HG02870 (cell line): ENCODE results near the gene JOSD2.
"Not testable (repeated sequence)": the region's sequence is repeated elsewhere in the genome, so short reads cannot be mapped to it uniquely, and the experiment has no call there.

Experiments used
- ATAC-seq: cut with Tn5 transposase; IDR thresholded peaks from one replicate; pipeline ENCODE4 v1.9.1; 2021; ENCODE audit warnings: mild to moderate bottlenecking, moderate library complexity; ENCODE audit not compliant: unreplicated experiment

The JOSD2 gene

GRCh38 chr19:50478901-50479715 lies 31.9 kb downstream of the JOSD2 start:
- no peak for ATAC-seq

- ATAC-seq = no peak
Measured at GRCh38 chr19:50477751-50478515, 33.1 kb downstream of the JOSD2 start.

- no peak for ATAC-seq
Measured at GRCh38 chr19:50476907-50477238, 34.1 kb downstream of the JOSD2 start.

- ATAC-seq = peak; percentile 82
Measured at GRCh38 chr19:50476224-50476906, 34.6 kb downstream of the JOSD2 start, which contains the start of the genes EMC10 and GARIN5A. EMC10 (plus strand) TSS chr19:50476507; CDS start chr19:50476545, 38 bp downstream. GARIN5A (minus strand) TSS chr19:50476848; CDS start chr19:50476388, 460 bp downstream.

- ATAC-seq = no peak
Measured at GRCh38 chr19:50475736-50476223, 35.2 kb downstream of the JOSD2 start.

- no peak for ATAC-seq
Measured at GRCh38 chr19:50475101-50475568, 35.9 kb downstream of the JOSD2 start.

- ATAC-seq = not testable (repeated sequence)
Measured at GRCh38 chr19:50473336-50473735, 37.7 kb downstream of the JOSD2 start.

GRCh38 chr19:50468818-50469217 lies 42.2 kb downstream of the JOSD2 start:
- ATAC-seq = no peak

GRCh38 chr19:50467566-50467965 lies 43.4 kb downstream of the JOSD2 start:
- no peak for ATAC-seq

- no peak for ATAC-seq
Measured at GRCh38 chr19:50466706-50467039, 44.3 kb downstream of the JOSD2 start.

GRCh38 chr19:50465986-50466705 lies 44.8 kb downstream of the JOSD2 start:
- no peak for ATAC-seq

GRCh38 chr19:50465000-50465399 lies 46.0 kb downstream of the JOSD2 start:
- ATAC-seq = no peak

GRCh38 chr19:50464348-50464747 lies 46.6 kb downstream of the JOSD2 start:
- no peak for ATAC-seq

GRCh38 chr19:50462970-50463369 lies 48.0 kb downstream of the JOSD2 start:
- ATAC-seq = no peak

- no peak for ATAC-seq
Measured at GRCh38 chr19:50461066-50461875, 49.7 kb downstream of the JOSD2 start.

GRCh38 chr19:50460161-50460765 lies 50.7 kb downstream of the JOSD2 start:
- no peak for ATAC-seq

- no peak for ATAC-seq
Measured at GRCh38 chr19:50459638-50460037, 51.4 kb downstream of the JOSD2 start.

- no peak for ATAC-seq
Measured at GRCh38 chr19:50459067-50459456, 51.9 kb downstream of the JOSD2 start.

GRCh38 chr19:50458396-50459066 lies 52.5 kb downstream of the JOSD2 start:
- no peak for ATAC-seq
